HG03097 (cell line): ENCODE data around the gene EDA.
"Not testable (repeated sequence)": the region's sequence is repeated elsewhere in the genome, so short reads cannot be mapped to it uniquely, and the experiment has no call there.

Source experiments
- ATAC-seq: cut with Tn5 transposase; IDR thresholded peaks from one replicate; pipeline ENCODE4 v1.9.1; 2021; ENCODE audit not compliant: unreplicated experiment, low FRiP score

The EDA gene

DNA sequence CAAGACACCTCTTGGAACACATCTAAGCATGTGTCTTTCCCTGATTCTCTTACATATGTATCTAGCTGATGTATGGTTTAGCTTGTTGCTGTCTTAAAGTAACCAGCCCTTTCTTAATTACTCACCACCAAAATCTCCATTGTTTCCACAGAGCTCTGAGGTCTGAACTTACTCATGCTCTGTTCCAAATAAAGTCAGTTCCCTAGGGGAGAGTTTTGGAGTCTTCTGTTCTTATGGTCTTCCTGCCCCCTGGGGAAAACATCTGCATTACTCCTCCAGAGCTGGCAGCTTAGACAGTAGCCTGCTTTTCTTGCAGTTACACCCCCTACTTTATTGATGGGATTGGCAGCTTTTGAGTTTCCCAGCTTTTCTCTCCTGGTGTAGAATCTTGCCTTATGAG is 125.8 kb downstream of the EDA start:
- no peak for ATAC-seq

DNA sequence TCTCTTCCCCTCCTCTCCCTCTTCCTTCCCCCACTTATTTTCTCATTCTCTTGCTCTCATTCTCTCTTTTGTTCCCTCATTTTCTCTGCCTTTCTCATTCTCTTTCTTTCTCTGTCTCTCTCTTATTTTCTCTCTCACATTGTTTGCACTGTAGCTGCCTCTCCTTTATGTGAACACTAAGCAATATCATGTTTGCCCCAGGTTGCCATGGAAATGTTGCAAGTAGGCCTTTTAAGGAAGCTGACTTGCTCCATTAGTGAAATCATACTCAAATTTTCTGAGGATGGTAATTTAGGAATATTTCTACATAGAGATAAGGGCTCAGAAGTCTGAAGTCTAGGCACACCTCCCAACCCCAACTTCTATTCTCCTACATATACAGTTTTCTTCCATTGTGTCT is 130.1 kb downstream of the EDA start:
- ATAC-seq, result no peak

DNA sequence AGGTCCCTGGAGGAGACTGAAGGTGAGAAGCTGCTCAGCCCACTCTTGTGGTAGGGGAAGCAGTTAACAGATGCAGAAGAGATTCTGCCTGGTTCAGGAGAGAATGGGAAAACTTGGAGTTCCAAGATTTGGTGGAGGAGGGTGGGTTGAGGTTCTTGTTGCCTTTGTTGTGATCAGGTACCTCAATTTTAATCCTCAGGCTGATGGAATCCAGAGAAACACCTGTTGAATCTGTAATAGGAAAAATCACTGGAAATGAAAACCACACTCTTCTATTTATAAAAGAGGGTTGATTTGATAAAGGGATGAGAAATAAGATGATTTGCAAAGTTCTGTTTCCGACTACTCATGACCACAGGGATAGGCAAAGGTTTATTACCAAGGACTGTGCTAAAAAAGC is 132.1 kb downstream of the EDA start:
- no peak for ATAC-seq

DNA sequence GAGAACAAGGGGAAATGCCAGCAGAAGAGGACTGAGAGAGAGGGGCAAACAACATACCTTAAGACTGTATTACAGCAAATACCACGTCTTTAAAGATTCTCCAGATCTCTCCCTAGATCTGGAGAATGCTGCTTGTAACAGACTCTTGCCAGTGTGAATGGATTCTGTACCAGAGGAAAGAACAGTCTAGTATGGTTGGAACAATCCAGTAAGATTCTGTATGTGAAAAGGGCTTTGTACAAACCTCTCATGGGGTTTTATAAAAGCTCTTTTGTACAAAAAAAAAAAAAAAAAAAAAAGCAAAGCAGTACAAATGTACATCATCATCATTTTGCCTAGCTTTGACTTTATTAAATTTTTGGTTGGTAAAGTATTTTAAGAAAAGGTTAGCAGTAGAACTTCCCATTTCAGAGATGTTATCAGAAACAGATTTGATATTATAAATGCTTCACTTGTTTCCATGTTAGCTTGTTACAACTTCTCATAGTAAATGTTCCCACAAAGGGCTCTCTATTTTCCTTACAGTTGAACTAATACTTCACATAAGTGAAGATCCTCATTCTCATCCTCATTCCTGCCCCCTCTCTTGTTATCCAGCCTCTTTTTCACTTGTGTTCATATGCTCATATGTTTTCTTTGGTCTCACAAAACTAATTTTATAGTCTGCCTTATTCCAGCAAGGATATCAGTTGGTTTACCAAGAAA is 144.2 kb downstream of the EDA start:
- ATAC-seq, result no peak

DNA sequence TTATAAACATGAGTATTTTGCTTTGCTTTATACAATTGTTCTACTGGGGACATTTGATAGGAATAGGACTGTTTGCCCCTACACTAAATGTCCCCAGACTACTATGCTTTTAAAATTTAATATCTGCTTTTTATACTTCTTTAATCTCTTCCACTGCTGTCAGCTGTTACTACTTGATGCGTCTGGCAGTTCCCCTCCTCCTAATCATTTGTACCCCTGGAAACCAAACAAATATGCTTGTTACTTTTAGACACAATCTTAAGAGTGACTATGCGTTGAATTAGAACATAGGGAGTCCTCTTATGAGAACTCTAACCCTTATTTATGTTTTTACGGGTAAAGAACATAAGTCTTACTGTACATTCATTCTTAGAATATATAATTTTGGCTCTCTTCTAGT is 145.7 kb downstream of the EDA start:
- ATAC-seq, result no peak

DNA sequence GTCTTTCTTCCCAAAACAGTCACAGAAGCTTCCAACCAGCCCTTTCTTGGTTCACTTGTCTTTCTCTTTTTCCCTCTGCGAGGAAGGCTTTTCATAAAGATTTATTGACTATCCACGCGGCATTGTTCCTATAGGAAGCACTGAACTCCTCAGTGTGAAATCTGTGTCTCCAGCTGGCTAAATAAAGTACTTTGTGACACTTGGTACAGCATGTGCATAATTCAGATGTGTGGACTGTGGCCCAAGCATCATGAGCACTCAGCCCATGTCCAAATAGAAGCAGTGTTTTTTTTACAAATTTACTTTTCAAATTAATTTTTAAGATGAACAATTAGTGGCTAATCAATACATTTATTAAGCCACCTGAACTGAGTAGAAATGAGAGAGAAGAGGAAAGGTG is 146.4 kb downstream of the EDA start:
- ATAC-seq, result no peak

DNA sequence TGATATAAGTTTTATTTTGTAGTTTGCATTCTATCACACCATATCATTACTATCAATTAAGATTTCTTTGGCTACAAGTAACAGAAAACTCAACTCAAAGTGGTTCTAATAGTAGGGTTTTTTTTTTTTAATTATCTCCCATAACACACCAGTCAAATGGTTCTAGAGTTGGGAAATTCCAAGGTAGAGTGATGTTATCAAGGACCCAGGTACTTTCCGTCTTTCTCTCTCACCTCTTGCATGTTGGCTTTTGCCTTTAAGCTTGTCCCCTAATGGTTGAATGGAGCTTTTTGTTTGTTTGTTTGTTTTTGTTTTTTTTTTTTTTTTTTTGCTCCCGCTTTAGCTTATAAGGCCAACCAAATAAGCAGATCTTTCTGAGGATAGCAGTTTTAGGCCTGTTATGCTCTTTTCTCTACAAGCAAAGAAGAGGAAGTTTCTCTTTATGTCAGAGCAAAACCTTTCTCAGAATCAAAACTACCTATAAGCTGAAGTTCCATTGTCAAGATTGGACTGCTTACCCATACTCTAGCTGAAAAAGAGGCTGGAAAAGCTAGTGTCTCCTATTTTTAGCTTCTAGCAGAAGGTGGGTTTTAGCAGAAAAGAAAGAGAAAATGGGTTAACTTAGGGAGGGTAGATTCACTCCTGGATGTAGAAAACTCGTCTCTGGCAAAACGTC is 177.5 kb downstream of the EDA start:
- ATAC-seq, result no peak

DNA sequence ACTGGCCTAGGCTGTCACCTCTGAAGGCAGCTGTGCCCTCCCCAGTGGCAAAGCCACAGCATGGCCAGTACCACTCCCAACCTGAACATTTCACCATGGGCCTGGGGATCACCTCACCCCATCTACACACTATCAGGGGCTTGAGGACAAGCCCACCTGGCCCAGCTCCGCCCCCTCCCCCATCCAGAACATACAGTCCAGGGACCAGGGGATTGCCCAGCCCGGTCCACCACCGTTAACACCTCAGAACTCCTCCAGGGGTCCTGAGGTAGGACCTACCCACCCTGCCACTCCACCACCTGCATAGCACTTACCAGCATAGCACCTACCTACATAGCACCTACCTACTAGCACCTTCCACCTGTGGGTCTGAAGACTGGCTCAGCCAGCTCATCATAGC is 179.8 kb downstream of the EDA start:
- ATAC-seq, result no peak

DNA sequence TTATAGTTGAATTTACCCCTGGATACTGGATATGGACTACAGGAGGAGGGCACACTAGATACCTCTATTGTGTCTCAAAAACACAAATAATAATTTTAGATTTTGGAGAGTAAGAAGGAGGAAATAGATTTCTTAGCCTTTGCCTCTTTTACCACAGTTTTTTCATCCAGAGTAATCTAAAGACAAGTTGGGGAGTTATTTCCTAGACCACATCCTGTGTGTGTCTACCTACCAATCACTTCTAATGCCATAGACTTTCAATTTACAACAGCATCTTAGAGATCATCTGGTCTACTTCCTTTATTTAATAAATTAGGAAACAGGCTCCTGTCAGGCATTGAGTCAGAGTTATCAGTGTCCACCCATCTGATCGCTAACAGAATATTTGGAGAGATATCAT is 191.5 kb downstream of the EDA start:
- no peak for ATAC-seq

DNA sequence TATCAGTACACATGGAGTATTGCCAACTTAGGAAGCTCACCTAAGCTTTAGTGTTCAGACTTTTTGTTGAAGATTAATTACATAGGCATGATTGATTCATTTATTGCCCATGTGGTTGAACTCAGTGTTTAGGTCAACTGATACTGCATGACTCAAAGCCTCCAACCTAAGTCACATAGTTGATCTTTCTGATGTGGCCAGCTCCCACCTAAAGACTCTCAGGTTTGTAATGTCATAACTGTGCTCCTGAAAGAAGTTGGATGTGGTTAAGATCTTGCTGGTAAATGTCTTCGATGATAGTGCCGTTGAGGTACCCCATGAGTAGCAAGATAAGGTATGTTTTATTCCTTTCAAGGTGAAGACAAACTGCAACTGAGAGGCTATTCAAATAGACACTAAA is 192.5 kb downstream of the EDA start:
- no peak for ATAC-seq

DNA sequence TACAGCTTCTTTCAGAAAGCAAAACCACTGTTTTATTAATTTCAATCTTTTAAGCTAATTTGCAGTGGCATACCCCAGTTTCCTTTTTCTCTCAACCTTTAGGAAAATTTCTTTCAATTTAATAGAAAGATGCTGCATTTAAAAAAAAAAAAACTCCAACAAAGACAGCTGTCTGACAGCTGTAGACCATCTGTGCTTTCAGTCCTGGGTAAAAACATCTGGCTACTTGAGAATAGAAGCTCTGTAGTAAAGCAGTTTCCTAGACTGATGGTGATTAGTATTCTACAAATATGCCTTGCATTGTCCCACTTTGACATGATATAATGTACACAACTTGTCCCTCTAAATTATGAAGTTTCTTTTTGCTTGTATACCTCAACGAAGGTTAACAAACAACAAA is 197.8 kb downstream of the EDA start:
- no peak for ATAC-seq

DNA sequence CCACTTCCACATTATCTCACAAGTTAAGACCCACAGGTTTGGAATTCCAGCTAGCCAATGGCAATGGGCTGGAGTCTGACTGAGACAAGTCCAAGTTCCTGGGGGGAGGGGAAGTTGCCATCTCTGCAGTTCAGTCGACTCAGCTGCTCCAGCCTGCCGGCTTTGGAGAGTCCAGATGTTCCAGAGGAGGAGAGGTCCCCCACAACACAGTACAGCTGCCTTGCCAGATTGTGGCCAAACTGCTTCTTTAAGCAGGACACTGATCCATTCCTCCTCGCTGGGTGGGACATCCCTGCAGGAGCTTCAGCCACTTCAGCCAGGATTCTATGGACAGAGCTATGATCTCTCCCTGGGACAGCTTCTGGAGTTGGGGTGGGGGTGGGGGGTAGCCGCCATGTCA is 199.2 kb downstream of the EDA start:
- ATAC-seq, result no peak

DNA sequence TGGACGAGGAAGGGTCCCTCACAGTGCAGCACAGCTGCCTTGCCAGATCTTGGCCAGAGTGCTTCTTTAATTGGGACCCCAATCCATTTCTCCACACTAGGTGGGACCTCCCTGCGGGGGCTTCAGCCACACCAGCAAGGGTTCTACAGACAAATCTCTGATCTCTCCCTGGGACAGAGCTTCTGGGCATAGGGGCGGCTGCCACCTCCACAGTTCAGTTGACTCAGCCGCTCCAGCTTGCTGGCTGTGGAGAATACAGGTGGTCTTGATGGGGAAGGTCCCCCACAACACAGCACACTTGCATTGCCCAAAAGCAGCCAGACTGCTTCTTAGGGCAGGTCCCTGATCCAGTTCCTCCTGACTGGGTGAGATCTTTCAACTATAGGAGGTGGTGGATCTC is 199.6 kb downstream of the EDA start:
- no peak for ATAC-seq

DNA sequence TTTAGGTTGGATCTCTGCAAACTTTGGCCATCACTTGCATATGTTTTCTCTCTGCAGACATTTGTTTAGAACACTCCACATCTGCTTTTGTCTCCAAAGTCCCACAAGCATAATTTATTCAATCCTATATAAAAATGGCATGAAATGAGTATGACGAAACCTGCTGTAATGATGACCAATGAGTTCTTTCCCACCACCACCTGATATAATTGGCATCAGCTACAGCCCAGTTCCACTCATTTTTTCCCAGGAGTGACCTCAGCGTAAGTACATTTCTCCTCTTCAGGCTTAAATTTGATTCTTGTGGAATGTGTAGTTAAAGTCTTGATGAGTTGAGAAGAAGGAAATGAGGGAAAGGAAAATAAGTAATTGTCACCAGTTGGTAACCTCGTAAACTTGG is 228.7 kb downstream of the EDA start:
- no peak for ATAC-seq

DNA sequence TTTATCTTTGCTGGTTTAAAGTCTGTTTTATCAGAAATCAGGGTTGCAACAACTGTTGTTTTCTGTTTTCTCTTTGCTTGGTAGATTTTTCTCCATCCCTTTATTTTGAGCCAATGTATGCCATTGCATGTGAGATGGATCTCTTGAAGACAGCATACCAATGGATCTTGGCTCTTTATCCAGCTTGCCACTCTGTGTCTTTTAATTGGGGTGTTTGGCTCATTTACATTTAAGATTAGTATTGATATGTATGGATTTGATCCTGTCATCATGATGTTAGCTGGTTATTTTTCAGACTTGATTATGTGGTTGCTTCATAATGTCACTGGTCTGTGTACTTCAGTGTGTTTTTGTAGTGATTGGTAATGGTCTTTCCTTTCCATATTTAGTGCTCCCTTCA is 244.1 kb downstream of the EDA start:
- ATAC-seq, result not testable (repeated sequence)

DNA sequence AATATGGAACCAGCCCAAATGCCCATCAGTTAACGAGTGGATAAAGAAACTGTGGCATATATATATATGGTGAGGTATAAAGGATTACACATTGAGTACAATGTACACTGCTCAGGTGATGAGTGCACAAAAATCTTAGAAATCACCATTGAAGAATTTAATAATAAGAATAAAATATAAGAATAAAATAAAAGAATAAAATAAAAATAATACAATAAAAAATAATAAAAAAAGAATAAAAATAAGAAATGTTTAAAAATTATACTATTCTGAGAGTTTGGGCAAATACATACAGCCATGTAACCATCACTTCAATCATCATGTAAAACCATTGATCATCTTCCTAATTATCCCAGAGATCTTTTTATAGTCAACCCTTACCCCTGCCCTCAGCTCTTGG is 260.3 kb downstream of the EDA start:
- no peak for ATAC-seq

DNA sequence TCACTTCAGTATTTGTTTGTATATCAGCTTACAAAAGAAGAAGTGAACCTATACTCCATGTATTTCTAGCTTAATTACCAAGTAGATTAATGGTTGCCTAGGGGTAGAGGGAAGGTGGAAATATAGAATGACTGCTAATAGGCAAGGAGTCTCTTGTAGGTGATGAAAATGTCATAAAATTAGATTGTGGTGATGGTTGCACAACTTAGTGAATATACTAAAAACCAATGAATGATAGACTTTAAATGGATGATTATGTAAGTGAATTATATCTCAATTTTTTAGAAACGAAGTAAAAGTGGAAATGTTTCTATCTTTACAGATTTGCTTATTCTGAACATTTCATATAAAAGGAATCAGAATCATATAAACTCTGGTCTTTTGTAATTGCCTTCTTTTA is 268.3 kb downstream of the EDA start:
- no peak for ATAC-seq

DNA sequence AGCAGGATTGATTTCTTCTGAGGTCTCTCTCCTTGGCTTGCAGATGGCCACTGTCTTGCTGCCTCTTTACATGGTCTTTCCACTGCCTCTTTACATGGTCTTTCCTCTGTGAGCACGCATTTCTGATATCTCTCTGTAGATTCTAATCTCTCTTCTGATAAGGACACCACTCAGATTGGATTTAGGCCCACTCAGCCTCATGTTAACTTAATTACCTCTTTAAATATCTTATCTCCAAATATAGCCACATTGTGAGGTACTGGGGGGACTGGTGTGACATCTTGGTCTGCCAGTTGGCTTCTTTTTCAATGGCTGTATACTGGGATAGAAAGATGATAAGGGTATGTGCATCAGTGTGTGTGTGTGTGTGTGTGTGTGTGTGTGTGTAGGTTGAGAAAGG is 280.1 kb downstream of the EDA start:
- no peak for ATAC-seq

DNA sequence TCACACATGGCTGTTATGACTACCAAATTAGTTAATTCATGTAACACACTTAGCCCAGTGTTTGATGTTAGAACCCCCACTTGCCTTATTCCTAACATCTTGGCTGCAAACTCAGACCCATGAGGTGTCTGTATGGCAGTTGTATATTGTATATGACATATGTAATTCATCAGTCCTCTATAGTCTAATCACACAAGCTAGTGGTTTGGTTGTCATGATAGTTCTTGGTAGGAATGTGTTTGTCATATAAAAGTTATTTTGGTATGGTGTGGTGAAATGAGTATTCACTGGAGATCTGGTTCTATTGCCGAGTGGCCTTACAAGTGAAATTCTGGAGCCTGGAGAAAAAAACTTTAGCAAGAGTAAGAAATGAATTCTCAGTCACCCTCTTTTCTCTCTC is 284.6 kb downstream of the EDA start:
- ATAC-seq, result no peak

DNA sequence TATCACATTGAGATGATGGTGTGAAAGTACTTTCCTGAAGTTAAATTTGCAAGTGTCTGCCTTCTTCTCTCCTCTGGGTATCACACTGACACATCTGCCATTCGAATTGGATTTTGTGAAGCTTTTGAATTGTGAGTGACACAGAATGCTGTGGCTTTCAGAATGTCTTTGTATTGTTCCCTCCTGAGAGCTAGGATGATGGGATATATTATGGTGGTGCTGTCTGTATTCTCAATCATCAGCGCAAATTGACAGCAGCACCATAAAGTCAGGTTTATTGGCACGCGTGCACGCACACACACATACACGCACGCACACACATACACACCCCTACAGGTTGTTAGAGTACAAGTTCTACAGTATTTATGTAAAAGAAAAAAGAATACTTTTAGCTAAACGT is 290.5 kb downstream of the EDA start:
- ATAC-seq, result no peak

DNA sequence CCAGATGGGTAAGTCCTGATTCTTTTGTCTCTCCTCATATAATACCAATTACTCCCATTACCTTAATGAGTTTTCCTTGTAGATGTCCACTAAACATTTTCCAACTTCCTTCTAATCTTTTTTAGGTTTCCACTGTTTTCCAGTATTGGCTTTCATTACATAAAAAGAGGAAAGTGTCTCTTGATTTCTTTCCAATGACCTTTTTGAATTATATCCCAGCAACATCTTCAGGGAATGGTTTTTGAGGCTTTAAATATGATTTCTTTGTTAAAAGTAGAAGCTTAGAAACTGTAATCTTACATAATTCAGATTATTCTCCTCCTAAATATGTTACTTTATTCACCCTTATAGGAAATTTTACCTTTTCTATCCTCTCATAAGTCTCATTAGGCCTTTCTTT is 298.9 kb downstream of the EDA start:
- ATAC-seq, result no peak

DNA sequence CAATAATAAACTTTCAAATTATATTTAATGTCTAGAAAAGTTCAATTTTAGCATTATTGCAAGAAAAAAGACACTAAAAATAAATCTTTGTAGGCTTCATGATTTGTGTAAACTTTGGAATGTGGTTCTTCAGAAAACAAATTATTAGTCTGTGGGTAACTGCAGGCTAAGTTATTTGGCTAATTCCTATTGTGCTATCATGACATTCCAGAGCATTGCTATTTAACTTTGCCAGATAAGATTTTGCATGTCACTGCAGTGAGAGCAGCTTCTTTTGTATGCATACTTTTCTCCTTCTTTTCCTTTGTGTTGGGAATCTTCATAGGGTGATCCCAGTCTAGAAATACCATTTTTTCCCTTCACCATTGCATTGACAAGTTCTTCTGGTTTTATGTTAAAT is 303.8 kb downstream of the EDA start:
- no peak for ATAC-seq

DNA sequence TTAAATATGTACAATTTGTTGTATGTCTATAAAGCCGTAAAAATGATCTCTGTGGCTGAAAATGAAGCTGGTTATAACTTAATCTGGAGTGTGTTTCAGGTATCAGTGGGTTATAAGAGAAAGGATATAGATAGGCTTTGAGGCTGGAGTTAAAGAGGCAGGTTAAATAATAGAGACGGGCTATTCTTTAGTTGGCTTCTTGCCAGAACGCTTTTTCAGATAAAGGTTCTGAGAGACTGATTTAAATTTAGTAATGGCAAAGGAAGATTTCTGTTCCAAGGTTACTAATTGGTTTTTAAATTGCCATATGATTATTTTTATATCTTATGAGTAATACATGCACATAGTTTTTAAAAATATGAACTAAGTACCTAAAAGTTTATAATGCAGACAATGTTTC is 316.4 kb downstream of the EDA start:
- no peak for ATAC-seq
